Measurements from ENCODE around the gene TLCD1.

TLCD1 gene

GRCh38 chr17:28724500-28725165 lies 1.4 kb downstream of the TLCD1 start (continued):
- no peak for TF ChIP-seq TRIM28 (IDR thresholded peaks at IDR 0.05; ENCODE audit: borderline replicate concordance, low read length)
- TF ChIP-seq ZNF19 (tag by site-specific recombination; IDR thresholded peaks at IDR 0.05; ENCODE audit: low read depth), result no peak
- TF ChIP-seq ZNF837 (tag by site-specific recombination; IDR thresholded peaks at IDR 0.05), result no peak
- TF ChIP-seq ZFP69B (tag by site-specific recombination; IDR thresholded peaks at IDR 0.05), result no peak
- TF ChIP-seq PATZ1 (tag by site-specific recombination; IDR thresholded peaks at IDR 0.05), result peak; percentile 22; the same call in 1 of the 2 replicates
- no peak for TF ChIP-seq SP2 (tag by site-specific recombination; IDR thresholded peaks at IDR 0.05)
- TF ChIP-seq ZNF10 (tag by site-specific recombination; IDR thresholded peaks at IDR 0.05), result peak; percentile 40; the same call in 1 of the 2 replicates
- TF ChIP-seq ZNF16 (tag by site-specific recombination; IDR thresholded peaks at IDR 0.05; ENCODE audit: low read depth), result no peak
- 0 out of 2 replicates have a peak, but pooled peaks have one; percentile 2 for TF ChIP-seq ZNF18 (tag by site-specific recombination; IDR thresholded peaks at IDR 0.05)
- TF ChIP-seq ZNF843 (tag by site-specific recombination; IDR thresholded peaks at IDR 0.05), result no peak
- TF ChIP-seq GFI1B (tag by site-specific recombination; IDR thresholded peaks at IDR 0.05), result peak; percentile 30
- peak; percentile 76 for TF ChIP-seq ZNF513 (tag by site-specific recombination; IDR thresholded peaks at IDR 0.05)
- no peak for TF ChIP-seq ZNF677 (tag by site-specific recombination; IDR thresholded peaks at IDR 0.05)
- TF ChIP-seq ZBTB17 (tag by site-specific recombination; IDR thresholded peaks at IDR 0.05), result peak; percentile 77
- no peak for TF ChIP-seq ZBTB11 (tag by site-specific recombination; conservative IDR thresholded peaks at IDR 0.05; ENCODE audit: low read depth)
- TF ChIP-seq SP7 (tag by site-specific recombination; IDR thresholded peaks at IDR 0.05), result no peak
- no peak for TF ChIP-seq ZBTB1 (tag by site-specific recombination; IDR thresholded peaks at IDR 0.05)
- no peak for TF ChIP-seq SETDB1 (IDR thresholded peaks at IDR 0.05; ENCODE audit: insufficient read length, low read length)
- no peak for TF ChIP-seq SCRT2 (tag by site-specific recombination; IDR thresholded peaks at IDR 0.05)
- TF ChIP-seq ZNF114 (tag by site-specific recombination; IDR thresholded peaks at IDR 0.05), result no peak
- no peak for TF ChIP-seq ZNF292 (tag by site-specific recombination; IDR thresholded peaks at IDR 0.05; ENCODE audit: borderline replicate concordance, low read depth)
- TF ChIP-seq ZNF600 (tag by site-specific recombination; IDR thresholded peaks at IDR 0.05), result 0 out of 2 replicates have a peak, but pooled peaks have one; percentile 14
- TF ChIP-seq GLIS2 (tag by site-specific recombination; IDR thresholded peaks at IDR 0.05), result no peak
- TF ChIP-seq ZNF510 (tag by site-specific recombination; IDR thresholded peaks at IDR 0.05; ENCODE audit: insufficient replicate concordance), result no peak
- peak; percentile 42 for TF ChIP-seq BCL11B (tag by site-specific recombination; IDR thresholded peaks at IDR 0.05; ENCODE audit: low read depth)
- TF ChIP-seq BCL11A (tag by site-specific recombination; IDR thresholded peaks at IDR 0.05; ENCODE audit: low read depth), result peak; percentile 76
- TF ChIP-seq ZNF433 (tag by site-specific recombination; IDR thresholded peaks at IDR 0.05; ENCODE audit: low read depth), result no peak
